COLO829 (cell line): Measurements from ENCODE around the gene IL3RA.
"Not testable (repeated sequence)": the region's sequence is repeated elsewhere in the genome, so short reads cannot be mapped to it uniquely, and the experiment has no call there.

Experiments
- DNase-seq: peaks from one replicate; pipeline ENCODE4 v3.0.0; 2012; ENCODE audit warnings: low spot score

The IL3RA gene

GRCh38 chrX:1336331-1336943 lies at the start of gene IL3RA:
TSS of gene IL3RA (plus strand) at chrX:1336785. CDS start at chrX:1341766, 4,981 bp downstream.
- DNase-seq = no peak

GRCh38 chrX:1289535-1289934 lies 47.0 kb upstream of the IL3RA start:
- DNase-seq = no peak

GRCh38 chrX:1291110-1291740 lies 45.4 kb upstream of the IL3RA start:
- DNase-seq = no peak

- DNase-seq = no peak
Measured at GRCh38 chrX:1292575-1293290, 43.9 kb upstream of the IL3RA start.

- no peak for DNase-seq
Measured at GRCh38 chrX:1294301-1295067, 42.1 kb upstream of the IL3RA start.

- no peak for DNase-seq
Measured at GRCh38 chrX:1295550-1295949, 41.0 kb upstream of the IL3RA start.

GRCh38 chrX:1297591-1297990 lies 39.0 kb upstream of the IL3RA start:
- DNase-seq = not testable (repeated sequence)

- no peak for DNase-seq
Measured at GRCh38 chrX:1300449-1300848, 36.1 kb upstream of the IL3RA start.

GRCh38 chrX:1305411-1305810 lies 31.2 kb upstream of the IL3RA start:
- DNase-seq = no peak

GRCh38 chrX:1306909-1307625 lies 29.5 kb upstream of the IL3RA start:
- no peak for DNase-seq

- no peak for DNase-seq
Measured at GRCh38 chrX:1307626-1308340, 28.8 kb upstream of the IL3RA start.

GRCh38 chrX:1308476-1308875 lies 28.1 kb upstream of the IL3RA start:
- no peak for DNase-seq

GRCh38 chrX:1308917-1309316 lies 27.7 kb upstream of the IL3RA start:
- not testable (repeated sequence) for DNase-seq

GRCh38 chrX:1313788-1314187 lies 22.8 kb upstream of the IL3RA start:
- no peak for DNase-seq

- DNase-seq = no peak
Measured at GRCh38 chrX:1316527-1316926, 20.1 kb upstream of the IL3RA start.

GRCh38 chrX:1321674-1322073 lies 14.9 kb upstream of the IL3RA start:
- DNase-seq = no peak

GRCh38 chrX:1322393-1322792 lies 14.2 kb upstream of the IL3RA start:
- no peak for DNase-seq

GRCh38 chrX:1323315-1323714 lies 13.3 kb upstream of the IL3RA start:
- no peak for DNase-seq

GRCh38 chrX:1325515-1326116 lies 11.0 kb upstream of the IL3RA start:
- DNase-seq = no peak

GRCh38 chrX:1327651-1328304 lies 8.8 kb upstream of the IL3RA start:
- no peak for DNase-seq
